WERI-Rb-1 (cell line): ENCODE results near the gene CTXN3.

ENCODE experiments used
- DNase-seq: peaks from one replicate; pipeline ENCODE4 v3.0.0-alpha.2; 2020
- H3K27ac ChIP-seq: fragments of 250-450 bp; sonication (Bioruptor Pico); 2 replicates; pipeline ENCODE4 v1.5.1; 2020; ENCODE audit warnings: mild to moderate bottlenecking, moderate library complexity
- H3K27me3 ChIP-seq: fragments of 250-450 bp; sonication (Bioruptor Pico); 2 replicates; pipeline ENCODE4 v1.5.1; 2021; ENCODE audit warnings: mild to moderate bottlenecking, low read depth, moderate library complexity; ENCODE audit not compliant: insufficient read depth, severe bottlenecking
- H3K36me3 ChIP-seq: fragments of 250-450 bp; sonication (Bioruptor Pico); 2 replicates; pipeline ENCODE4 v1.5.1; 2020; ENCODE audit warnings: mild to moderate bottlenecking, moderate library complexity
- H3K4me3 ChIP-seq: 2 replicates; pipeline ENCODE4 v1.5.1; 2011; ENCODE audit warnings: low read depth, mild to moderate bottlenecking, control low read depth, low read length
- H3K9me3 ChIP-seq: fragments of 250-450 bp; sonication (Bioruptor Pico); 2 replicates; pipeline ENCODE4 v1.5.1; 2021; ENCODE audit warnings: mild to moderate bottlenecking, moderate library complexity; ENCODE audit not compliant: severe bottlenecking
- TF ChIP-seq, protein P1 (sequence below): IDR thresholded peaks from 2 replicates; pipeline ENCODE4 v1.5.1; 2011; ENCODE audit warnings: low read depth, mild to moderate bottlenecking, control low read depth, inconsistent platforms, low read length

The CTXN3 gene

DNA sequence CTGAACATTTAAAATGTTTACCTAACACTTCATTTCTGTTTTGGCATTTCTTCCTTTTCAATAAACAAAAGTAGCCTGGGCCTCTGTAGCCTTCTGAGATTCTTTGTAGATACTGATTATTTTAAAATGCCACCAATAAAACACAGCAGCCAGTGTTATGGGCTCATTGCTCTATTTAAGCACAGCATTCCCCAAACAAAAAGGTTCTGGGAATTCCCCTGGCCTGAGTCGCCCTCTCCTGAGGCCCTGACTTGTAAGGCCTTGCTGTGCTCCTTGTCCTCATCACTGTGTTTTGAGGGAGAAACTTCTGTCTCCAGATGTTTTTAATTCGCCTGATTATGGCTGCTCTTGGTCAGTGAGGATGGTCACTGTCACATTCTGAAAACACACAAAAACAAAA lies 33.0 kb upstream of the CTXN3 start:
- H3K4me3 ChIP-seq, result no peak overlapping the region
- H3K36me3 ChIP-seq, result no peaks in the 10 kb centered on the region
- TF ChIP-seq, protein P1, sequence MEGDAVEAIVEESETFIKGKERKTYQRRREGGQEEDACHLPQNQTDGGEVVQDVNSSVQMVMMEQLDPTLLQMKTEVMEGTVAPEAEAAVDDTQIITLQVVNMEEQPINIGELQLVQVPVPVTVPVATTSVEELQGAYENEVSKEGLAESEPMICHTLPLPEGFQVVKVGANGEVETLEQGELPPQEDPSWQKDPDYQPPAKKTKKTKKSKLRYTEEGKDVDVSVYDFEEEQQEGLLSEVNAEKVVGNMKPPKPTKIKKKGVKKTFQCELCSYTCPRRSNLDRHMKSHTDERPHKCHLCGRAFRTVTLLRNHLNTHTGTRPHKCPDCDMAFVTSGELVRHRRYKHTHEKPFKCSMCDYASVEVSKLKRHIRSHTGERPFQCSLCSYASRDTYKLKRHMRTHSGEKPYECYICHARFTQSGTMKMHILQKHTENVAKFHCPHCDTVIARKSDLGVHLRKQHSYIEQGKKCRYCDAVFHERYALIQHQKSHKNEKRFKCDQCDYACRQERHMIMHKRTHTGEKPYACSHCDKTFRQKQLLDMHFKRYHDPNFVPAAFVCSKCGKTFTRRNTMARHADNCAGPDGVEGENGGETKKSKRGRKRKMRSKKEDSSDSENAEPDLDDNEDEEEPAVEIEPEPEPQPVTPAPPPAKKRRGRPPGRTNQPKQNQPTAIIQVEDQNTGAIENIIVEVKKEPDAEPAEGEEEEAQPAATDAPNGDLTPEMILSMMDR, result no peak
- DNase-seq, result no peak
- no peaks in the 10 kb centered on the region for H3K9me3 ChIP-seq
- H3K27ac ChIP-seq, result no peak overlapping the region
- H3K27me3 ChIP-seq, result no peaks in the 10 kb centered on the region

GRCh38 chr5:127619908-127620479 lies 28.9 kb upstream of the CTXN3 start:
- H3K27me3 ChIP-seq, result no peaks in the 10 kb centered on the region
- no peaks in the 10 kb centered on the region for H3K9me3 ChIP-seq
- no peaks in the 10 kb centered on the region for H3K36me3 ChIP-seq
- TF ChIP-seq, protein P1, result no peak
- H3K27ac ChIP-seq, result no peak overlapping the region
- no peak overlapping the region for H3K4me3 ChIP-seq
- DNase-seq, result no peak

DNA sequence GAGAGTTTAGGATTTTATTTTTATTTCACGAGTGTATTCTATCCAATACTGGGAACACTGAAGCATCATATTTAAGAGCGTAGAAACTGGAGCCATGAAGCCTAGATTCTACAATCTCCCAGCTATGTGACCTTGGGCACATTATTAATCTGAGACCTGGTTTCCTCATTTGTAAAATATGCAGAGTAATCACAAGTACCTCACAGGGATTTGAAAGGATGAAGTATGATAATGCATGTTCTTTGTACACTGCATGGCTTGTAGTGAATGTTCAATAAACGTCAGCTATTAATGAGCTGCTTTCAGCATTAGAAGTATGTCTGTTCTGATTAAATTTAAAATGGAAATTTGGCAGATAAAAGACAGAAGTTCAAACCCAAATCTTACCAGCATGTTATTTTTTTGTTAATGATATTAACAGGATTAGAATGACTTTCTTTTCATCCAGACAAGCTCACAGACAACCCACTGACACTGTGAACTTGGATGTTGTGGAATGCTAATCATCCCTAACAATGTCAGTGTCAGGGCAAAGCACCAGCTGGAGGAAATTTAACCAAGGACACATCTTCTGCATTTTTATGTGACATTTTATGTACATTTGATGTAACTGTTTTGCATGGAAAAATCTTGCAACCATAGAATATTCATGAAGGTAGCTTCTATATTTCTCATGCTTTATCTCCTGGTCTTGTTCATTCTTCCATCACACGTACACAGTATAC lies 27.1 kb upstream of the CTXN3 start:
- no peaks in the 10 kb centered on the region for H3K9me3 ChIP-seq
- no peaks in the 10 kb centered on the region for H3K36me3 ChIP-seq
- H3K4me3 ChIP-seq, result no peak overlapping the region
- H3K27me3 ChIP-seq, result no peaks in the 10 kb centered on the region
- no peak overlapping the region for H3K27ac ChIP-seq
- TF ChIP-seq, protein P1, result no peak
- DNase-seq, result no peak

DNA sequence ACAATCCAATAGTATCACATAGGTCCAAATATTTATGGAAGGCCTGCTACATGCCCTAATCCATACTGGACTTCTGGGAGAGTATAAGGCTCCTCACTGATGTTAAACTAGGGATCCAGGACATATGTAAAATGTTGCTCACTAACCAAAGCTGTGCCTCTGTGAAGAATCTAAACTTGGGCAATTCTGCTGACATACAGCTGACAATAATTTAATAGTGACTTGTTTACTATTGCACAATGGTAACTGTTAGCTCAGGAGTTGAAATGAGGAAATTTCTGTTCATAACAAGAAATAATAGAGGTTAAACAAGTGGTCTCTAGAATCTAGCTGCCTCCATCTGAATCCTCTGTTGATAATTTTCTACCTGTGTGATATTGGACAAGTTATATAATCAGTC lies 14.9 kb upstream of the CTXN3 start:
- Histone ChIP-seq H3K27ac (no peak overlapping the region), H3K36me3 (no peaks in the 10 kb centered on the region), H3K4me3 (no peak overlapping the region), H3K27me3 (no peaks in the 10 kb centered on the region), H3K9me3 (no peaks in the 10 kb centered on the region)
- TF ChIP-seq, protein P1, result no peak
- DNase-seq, result no peak

DNA sequence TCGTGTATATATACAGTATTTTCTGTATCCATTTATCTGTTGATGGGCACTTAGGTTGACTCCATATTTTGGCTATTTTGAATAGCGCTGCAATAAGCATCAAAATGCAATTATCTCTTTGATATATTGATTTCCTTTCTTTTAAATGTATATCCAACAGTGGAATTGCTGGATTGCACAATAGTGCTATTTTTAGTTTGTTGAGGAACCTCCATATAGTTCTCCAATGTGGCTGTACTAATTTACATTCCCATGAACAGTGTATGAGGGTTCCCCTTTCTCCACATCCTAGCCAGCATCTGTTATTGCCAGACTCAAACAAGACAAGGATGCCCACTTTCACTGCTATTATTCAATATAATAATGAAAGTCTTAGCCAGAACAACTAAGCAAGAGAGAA lies 9.1 kb upstream of the CTXN3 start:
- H3K9me3 ChIP-seq, result no peaks in the 10 kb centered on the region
- no peak for DNase-seq
- TF ChIP-seq, protein P1, result no peak
- H3K36me3 ChIP-seq, result no peaks in the 10 kb centered on the region
- H3K4me3 ChIP-seq, result no peak overlapping the region
- H3K27ac ChIP-seq, result no peak overlapping the region
- no peaks in the 10 kb centered on the region for H3K27me3 ChIP-seq

DNA sequence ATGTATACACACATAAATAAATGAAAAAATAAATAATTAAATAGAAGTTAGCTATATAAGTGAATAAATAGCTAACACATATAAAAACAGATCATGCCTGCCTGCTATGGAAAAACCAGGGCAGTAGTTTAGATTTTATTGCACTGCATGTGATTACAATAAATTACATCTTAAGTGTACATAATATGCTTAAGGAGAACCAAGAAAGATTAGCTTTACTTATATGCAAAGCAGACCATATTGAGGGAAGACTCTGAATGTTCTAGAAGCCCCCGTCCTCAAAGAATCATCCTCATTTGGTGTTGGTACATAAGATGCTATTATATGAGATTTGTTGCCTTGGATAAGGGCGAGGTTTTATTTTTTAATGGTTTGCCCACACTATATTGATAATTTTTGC lies 5.9 kb upstream of the CTXN3 start:
- TF ChIP-seq, protein P1, result no peak
- no peaks in the 10 kb centered on the region for H3K36me3 ChIP-seq
- no peak for DNase-seq
- H3K9me3 ChIP-seq, result no peaks in the 10 kb centered on the region
- no peak overlapping the region for H3K27ac ChIP-seq
- no peaks in the 10 kb centered on the region for H3K27me3 ChIP-seq
- no peak overlapping the region for H3K4me3 ChIP-seq
